Loucy (cell line): ENCODE measurements around the gene IFITM10.

Experiments
- H2AFZ ChIP-seq: fragments of 200-600 bp; sonication (generic); 2 replicates; pipeline ENCODE4 v1.6.0; 2016; ENCODE audit warnings: antibody characterized with exemption, mild to moderate bottlenecking, low read length, moderate library complexity
- H3F3A ChIP-seq: fragments of 200-600 bp; 2 replicates; pipeline ENCODE4 v1.6.0; 2016; ENCODE audit warnings: antibody characterized with exemption, low read depth, mild to moderate bottlenecking
- H3K27me3 ChIP-seq: fragments of 200-600 bp; sonication (generic); 2 replicates; pipeline ENCODE4 v1.6.1; 2014; ENCODE audit warnings: low read length, mild to moderate bottlenecking; ENCODE audit not compliant: insufficient read depth, poor library complexity, severe bottlenecking
- H3K36me3 ChIP-seq: fragments of 200-600 bp; sonication (generic); 2 replicates; pipeline ENCODE4 v1.6.1; 2016; ENCODE audit warnings: low read length; ENCODE audit not compliant: insufficient read depth
- H3K4me1 ChIP-seq: fragments of 200-600 bp; sonication (generic); 2 replicates; pipeline ENCODE4 v1.5.1; 2014; ENCODE audit warnings: low read length, mild to moderate bottlenecking; ENCODE audit not compliant: insufficient read depth, poor library complexity, severe bottlenecking
- H3K4me2 ChIP-seq: fragments of 200-600 bp; sonication (generic); 2 replicates; pipeline ENCODE4 v1.6.0; 2014; ENCODE audit warnings: antibody characterized with exemption, low read length, low read depth, mild to moderate bottlenecking; ENCODE audit not compliant: poor library complexity, severe bottlenecking
- H3K4me3 ChIP-seq: fragments of 200-600 bp; sonication (generic); 2 replicates; pipeline ENCODE4 v1.5.1; 2014; ENCODE audit warnings: low read length, mild to moderate bottlenecking, mixed read lengths; ENCODE audit not compliant: poor library complexity, severe bottlenecking
- H3K79me2 ChIP-seq: fragments of 200-600 bp; sonication (generic); 2 replicates; pipeline ENCODE4 v1.6.1; 2014; ENCODE audit warnings: low read length; ENCODE audit not compliant: insufficient read depth
- H3K9ac ChIP-seq: fragments of 200-600 bp; sonication (generic); 2 replicates; pipeline ENCODE4 v1.6.0; 2014; ENCODE audit warnings: mild to moderate bottlenecking, low read depth, low read length, moderate library complexity; ENCODE audit not compliant: poor library complexity, severe bottlenecking
- H3K9me2 ChIP-seq: fragments of 200-600 bp; sonication (generic); replicated peaks from 2 replicates; pipeline ENCODE4 v1.6.1; 2016; ENCODE audit warnings: low read depth, low read length, mixed read lengths
- H3K9me3 ChIP-seq: fragments of 200-600 bp; sonication (generic); 2 replicates; pipeline ENCODE4 v1.6.1; 2014; ENCODE audit warnings: mild to moderate bottlenecking, antibody characterized with exemption, low read length, low read depth; ENCODE audit not compliant: insufficient read depth
- H4K20me1 ChIP-seq: fragments of 200-600 bp; sonication (generic); 2 replicates; pipeline ENCODE4 v1.6.0; 2014; ENCODE audit warnings: antibody characterized with exemption, low read length, mild to moderate bottlenecking; ENCODE audit not compliant: insufficient read depth, poor library complexity, severe bottlenecking
- CTCF ChIP-seq: fragments of 200-600 bp; sonication (generic); conservative IDR thresholded peaks from 2 replicates; pipeline ENCODE4 v1.5.1; 2014; ENCODE audit warnings: mild to moderate bottlenecking, antibody characterized with exemption, low read length
- EZH2phosphoT487 ChIP-seq: fragments of 200-600 bp; IDR thresholded peaks from 2 replicates; pipeline ENCODE4 v1.6.1; 2018; ENCODE audit warnings: antibody characterized with exemption, mild to moderate bottlenecking, moderate library complexity, borderline replicate concordance

Gene IFITM10

GRCh38 chr11:1773994-1774550 is 23.7 kb upstream of the IFITM10 start:
- Histone ChIP-seq H3K9me2 (no peaks in the 10 kb centered on the region), H3K9ac (peak overlapping the region; percentile 48), H4K20me1 (no peaks in the 10 kb centered on the region), H3K79me2 (no peaks in the 10 kb centered on the region), H3K9me3 (no peaks in the 10 kb centered on the region; the same call in 1 of the 2 replicates), H3K4me1 (peaks cover 29% of the 10 kb centered on the region), H3K36me3 (no peaks in the 10 kb centered on the region), H3K4me3 (no peak overlapping the region), H3F3A (no peaks in the 10 kb centered on the region), H3K4me2 (no peak overlapping the region), H2AFZ (no peak overlapping the region), H3K27me3 (no peaks in the 10 kb centered on the region)
- TF ChIP-seq EZH2phosphoT487 (no peak), CTCF (no peak)

GRCh38 chr11:1773131-1773993 is 23.0 kb upstream of the IFITM10 start:
- Histone ChIP-seq H3K4me3 (no peak overlapping the region), H3K4me1 (peaks cover 33% of the 10 kb centered on the region), H3K9me3 (no peaks in the 10 kb centered on the region; the same call in 1 of the 2 replicates), H2AFZ (no peak overlapping the region), H3F3A (no peaks in the 10 kb centered on the region), H3K9me2 (no peaks in the 10 kb centered on the region), H3K36me3 (no peaks in the 10 kb centered on the region), H3K9ac (peak overlapping the region; percentile 48), H3K4me2 (peak overlapping the region; percentile 26), H3K27me3 (no peaks in the 10 kb centered on the region), H4K20me1 (no peaks in the 10 kb centered on the region), H3K79me2 (no peaks in the 10 kb centered on the region)
- no peak for TF ChIP-seq CTCF
- no peak for TF ChIP-seq EZH2phosphoT487

DNA sequence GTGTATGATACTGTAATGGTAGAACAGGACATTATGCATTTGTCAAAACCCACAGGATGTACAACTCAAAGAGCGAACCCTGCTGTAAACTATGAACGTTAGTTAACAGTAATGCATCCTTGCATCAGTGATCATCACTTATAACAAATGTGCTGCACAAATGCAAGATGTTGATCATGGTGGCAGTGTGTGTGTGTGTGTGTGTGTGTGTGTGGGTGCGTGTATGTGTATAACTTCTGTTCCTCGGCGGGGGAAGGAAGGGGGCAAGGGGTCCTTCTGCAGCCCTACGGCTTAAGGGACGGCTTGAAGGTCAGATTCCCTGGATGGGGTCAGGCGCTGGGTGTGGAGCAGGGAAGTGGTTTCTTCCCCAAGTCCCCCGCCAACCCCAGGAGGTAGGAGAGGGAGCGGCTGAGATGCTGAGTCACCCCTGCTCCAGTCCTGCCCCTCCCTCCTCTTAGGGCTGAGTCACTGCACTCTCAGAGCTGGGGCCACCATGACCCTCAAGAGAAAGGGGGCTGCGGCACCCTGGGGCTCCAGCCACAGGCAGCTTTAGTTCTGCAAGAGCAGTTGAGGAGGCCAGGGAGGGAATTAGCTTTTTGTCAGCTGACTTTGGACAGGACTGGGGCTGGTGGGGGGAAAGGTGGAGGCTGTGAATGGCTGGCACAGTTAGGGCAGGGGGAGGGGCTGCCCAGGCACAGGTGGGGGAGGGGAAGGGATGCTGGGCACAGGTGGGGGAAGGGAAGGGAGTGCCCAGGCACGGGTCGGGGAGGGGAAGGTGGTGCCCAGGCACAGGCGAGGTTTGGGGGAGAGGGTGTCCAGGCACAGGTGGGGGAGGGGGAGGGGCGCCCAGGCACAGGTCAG is 22.1 kb upstream of the IFITM10 start:
- no peaks in the 10 kb centered on the region for H3K36me3 ChIP-seq
- H3K4me3 ChIP-seq: peak overlapping the region; percentile 65
- no peaks in the 10 kb centered on the region for H3F3A ChIP-seq
- peak overlapping the region; percentile 62 for H3K9ac ChIP-seq
- TF ChIP-seq CTCF: no peak
- no peak for TF ChIP-seq EZH2phosphoT487
- no peaks in the 10 kb centered on the region for H4K20me1 ChIP-seq
- peaks cover 33% of the 10 kb centered on the region for H3K4me1 ChIP-seq
- H3K9me2 ChIP-seq: no peaks in the 10 kb centered on the region
- no peaks in the 10 kb centered on the region for H3K27me3 ChIP-seq
- H3K9me3 ChIP-seq: no peaks in the 10 kb centered on the region; the same call in 1 of the 2 replicates
- H3K79me2 ChIP-seq: no peaks in the 10 kb centered on the region
- H3K4me2 ChIP-seq: peak overlapping the region; percentile 69
- H2AFZ ChIP-seq: peak overlapping the region; percentile 15
